HG02981 (cell line): ENCODE results near the gene PPP6R3.
"Not testable (repeated sequence)": the region's sequence is repeated elsewhere in the genome, so short reads cannot be mapped to it uniquely, and the experiment has no call there.

Experiments used
- ATAC-seq: cut with Tn5 transposase; IDR thresholded peaks from one replicate; pipeline ENCODE4 v1.9.1; 2021; ENCODE audit warnings: mild to moderate bottlenecking, moderate library complexity; ENCODE audit not compliant: unreplicated experiment

PPP6R3 gene

GRCh38 chr11:68436162-68436888, 24.2 kb upstream of the PPP6R3 start:
- no peak for ATAC-seq

DNA sequence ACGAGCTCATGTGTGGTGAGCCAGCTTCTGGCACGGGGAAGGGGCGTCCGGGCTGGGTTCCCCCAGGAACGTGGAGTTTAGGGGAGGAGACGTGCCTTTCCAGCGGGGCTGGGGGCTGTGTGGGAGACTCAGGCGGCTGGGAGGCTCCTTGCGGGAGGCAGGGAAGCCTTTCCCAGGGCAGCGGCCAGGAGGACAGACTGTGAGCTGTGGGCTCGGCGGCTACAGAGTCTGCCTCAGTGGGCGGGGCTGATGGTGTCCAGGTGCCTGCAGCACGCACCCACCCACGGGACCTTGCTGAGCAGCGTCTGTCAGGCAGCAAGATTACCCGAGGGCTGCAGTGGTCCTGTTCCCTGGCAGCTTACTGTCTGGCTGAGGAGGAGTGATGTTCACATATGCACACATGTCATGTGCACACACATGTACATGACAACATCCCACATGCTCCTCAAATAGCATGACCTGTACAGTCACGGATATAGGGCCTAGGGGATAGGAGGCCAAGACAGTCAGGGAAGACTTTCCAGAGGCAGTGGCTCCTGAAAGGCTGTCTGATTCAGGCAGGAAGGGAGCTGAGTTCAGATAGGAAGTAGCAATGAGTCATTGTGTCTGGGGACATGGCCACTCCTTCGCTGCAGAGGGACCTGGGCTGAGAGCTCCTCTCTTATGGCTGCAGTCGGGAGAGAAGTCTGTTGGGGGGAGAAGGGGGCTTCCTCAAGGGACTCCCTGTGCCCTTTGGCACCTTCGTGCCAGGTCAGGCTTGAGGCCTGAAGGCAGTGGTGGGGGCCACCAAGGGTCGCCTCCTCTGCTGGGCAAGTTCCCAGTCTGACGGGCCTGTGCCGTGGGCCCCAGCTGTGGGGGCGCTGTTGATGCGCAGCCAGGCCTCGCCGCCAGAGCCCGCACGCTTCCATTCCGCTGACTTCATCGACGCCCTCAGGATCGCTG, 23.3 kb upstream of the PPP6R3 start:
- no peak for ATAC-seq

DNA sequence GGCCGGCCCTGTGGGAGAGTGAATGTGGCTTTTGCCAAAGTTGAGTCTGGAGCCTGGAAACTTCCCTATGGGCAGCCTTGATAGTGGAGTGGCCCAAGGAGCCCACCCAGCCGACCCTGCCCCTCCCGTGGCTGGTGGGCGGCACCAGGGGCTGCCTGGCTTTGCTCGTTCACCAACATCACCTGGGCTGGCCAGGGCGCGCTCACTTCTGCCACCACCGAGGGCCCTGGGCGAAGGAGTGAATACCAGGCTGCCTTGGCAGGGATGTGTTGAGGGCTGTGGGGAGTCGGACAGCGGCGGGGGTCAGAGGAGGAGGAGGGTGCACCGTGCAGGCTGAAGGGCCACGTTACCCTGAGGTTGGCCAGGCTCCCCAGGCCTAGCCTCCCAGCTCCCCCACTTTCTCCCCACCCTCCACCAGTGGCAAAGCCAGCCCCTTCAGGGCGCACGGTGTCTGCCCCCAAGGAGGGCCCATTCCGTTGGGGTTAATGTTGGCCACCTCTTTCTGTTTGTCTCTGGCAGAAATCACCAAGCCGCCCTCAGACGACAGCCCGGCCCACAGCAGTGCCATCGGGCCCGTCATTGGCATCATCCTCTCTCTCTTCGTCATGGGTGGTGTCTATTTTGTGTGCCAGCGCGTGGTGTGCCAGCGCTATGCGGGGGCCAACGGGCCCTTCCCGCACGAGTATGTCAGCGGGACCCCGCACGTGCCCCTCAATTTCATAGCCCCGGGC, 22.5 kb upstream of the PPP6R3 start:
- ATAC-seq: no peak

- ATAC-seq: no peak
These were observed 21.8 kb upstream of the PPP6R3 start for GRCh38 chr11:68438658-68439259.

DNA sequence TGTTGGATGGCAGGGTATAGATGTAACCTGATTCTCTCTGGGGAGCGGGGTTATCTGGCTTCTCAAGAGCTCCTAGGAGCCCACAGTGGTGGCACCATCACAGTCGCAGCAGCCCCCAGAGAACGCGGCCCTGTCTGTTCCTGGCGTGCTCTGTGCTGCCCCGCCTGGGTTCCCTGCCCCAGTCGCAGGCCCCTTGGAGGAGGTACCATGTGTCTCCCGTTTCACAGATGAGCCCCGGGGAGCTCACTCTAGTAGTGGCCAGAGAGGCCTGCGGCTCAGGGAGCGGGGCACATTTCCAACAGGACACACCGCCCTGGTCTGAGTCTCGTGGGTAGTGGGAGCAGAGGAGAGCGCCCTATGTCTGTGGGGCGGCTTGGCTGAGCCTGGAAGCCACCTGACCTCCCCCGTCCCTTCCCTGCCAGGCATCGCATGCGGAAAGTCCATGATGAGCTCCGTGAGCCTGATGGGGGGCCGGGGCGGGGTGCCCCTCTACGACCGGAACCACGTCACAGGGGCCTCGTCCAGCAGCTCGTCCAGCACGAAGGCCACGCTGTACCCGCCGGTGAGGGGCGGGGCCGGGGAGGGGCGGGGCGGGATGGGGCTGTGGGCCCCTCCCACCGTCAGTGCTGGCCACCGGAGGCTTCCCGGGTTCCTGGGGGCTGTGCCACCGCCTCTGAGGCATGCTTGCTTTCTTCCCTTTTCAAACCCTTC, 21.0 kb upstream of the PPP6R3 start:
- ATAC-seq: no peak

- ATAC-seq: no peak
These were observed 20.3 kb upstream of the PPP6R3 start for GRCh38 chr11:68440224-68440623.

GRCh38 chr11:68441466-68442230, 18.9 kb upstream of the PPP6R3 start:
- ATAC-seq: no peak

DNA sequence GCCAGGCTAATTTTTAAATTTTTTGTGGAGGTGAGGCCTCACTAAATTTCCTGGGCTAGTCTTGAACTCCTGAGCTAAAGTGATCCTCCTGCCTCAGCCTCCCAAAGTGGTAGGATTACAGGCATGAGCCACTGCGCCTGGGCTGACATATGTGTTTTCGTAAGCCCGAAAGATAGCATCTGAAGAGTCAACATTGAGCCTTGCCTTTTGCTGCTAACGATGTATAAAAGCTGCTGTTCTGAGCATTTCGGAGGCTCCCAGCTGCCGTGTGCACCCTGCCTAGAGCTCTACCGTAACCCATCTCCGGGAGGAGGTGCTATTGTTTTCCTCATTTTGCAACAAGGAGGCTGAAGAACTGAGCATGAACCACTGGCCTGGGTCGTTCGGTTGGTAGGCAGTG, 18.1 kb upstream of the PPP6R3 start:
- no peak for ATAC-seq

GRCh38 chr11:68444566-68444965, 16.0 kb upstream of the PPP6R3 start:
- ATAC-seq: no peak

- ATAC-seq: no peak
These were observed 15.0 kb upstream of the PPP6R3 start for GRCh38 chr11:68445531-68446035.

GRCh38 chr11:68446046-68446725, 14.4 kb upstream of the PPP6R3 start:
- ATAC-seq: no peak

DNA sequence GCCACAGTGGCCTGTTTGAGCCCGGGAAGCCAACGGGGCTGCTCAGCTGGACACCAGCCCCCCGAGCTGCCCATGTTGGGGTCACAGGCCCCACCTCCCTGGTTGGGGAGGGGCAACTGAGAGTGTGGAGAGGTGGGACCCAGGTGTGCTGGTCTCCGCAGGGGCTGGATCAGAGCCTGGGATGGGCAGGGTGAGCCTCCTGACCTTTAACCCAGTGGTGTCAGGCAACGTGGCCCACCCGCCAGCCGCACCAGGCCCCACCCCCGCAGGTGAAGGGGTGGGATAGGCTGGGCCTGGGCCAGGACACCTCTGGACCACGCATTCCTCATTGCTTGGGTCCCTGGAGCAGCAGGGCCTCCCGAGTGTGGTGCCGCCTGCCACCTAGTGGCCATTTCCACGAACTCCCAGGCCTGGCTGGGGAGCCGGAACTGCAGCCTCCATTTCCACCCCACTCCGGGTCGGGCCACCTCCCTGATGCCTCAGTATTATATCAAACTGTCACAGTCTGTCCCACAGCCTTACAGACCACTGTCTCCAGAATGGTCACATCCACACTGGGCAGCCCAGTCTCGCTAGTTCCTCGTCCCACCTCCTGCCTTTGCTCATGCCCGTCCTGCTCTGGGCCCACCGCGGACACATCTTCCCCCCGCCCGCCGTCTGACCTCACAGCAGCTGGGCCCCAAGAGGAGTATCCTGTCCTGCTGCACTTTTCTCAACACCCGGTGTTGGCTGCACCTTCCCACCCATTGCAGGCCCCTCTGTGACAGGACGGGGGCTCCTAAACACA, 13.3 kb upstream of the PPP6R3 start:
- ATAC-seq: no peak

- not testable (repeated sequence) for ATAC-seq
These were observed 12.6 kb upstream of the PPP6R3 start for GRCh38 chr11:68447914-68448313.

DNA sequence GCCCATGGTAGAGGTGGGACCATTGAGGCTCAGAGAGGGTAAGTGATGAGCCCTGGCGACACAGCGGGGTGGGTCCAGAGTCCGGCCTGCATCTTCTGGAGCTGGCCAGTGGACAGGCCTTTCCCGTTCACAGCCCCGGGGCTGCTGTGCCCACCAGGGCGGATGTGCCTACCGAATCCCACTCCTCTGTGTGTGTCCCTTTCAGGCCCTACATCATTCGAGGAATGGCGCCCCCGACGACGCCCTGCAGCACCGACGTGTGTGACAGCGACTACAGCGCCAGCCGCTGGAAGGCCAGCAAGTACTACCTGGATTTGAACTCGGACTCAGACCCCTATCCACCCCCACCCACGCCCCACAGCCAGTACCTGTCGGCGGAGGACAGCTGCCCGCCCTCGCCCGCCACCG, 11.9 kb upstream of the PPP6R3 start:
- no peak for ATAC-seq

DNA sequence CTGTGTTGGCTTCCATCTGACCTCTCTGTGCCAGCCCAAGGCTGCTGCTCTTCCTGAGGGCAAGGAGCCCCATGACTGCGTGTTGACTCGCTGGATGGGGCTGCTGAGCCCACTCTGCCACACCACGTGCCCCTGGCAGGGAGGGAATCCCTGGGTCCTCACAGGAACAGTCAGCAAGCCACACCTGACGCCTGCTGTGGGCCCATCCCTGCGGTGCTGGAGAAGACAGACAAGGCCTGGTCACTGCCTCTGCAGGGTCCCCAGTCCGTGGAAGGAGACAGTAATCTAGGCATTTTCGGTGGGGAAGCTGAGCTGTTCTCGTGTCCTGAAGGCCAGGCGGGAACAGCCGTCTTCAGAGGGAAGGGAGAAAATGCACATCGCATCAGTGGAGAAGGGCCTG, 10.6 kb upstream of the PPP6R3 start:
- no peak for ATAC-seq

GRCh38 chr11:68450711-68451110, 9.8 kb upstream of the PPP6R3 start:
- ATAC-seq: no peak

DNA sequence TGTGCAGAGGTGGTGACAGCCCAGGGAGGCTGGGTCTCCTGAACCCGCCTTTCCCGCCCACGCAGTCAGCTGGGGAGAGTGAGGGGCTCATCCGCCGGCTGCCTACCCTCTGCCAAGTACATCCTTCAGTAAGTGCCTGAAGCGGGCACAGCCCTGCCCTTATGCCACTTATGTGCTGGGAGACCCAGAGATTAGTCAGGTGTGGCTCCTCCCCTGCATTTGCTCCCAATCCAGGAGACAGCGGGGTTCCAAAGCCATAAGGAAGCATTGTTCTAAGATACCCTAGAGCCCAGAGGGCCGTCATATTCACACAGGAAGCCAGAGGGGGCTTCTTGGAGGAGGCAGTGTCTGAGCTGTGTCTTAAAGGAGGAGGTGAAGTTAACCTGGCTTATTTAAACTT, 5.8 kb upstream of the PPP6R3 start:
- no peak for ATAC-seq

GRCh38 chr11:68455485-68455884, 5.1 kb upstream of the PPP6R3 start:
- ATAC-seq: no peak
